HEK293 (cell line): ENCODE results near the gene BTBD6.

ENCODE experiments used
- GLI2 ChIP-seq: fragments of 450-650 bp; formaldehyde crosslinking; IDR thresholded peaks from 2 replicates; pipeline ENCODE4; 2017; ENCODE audit warnings: missing biosample characterization, missing genetic modification characterization, low read depth, borderline replicate concordance
- GLIS1 ChIP-seq: fragments of 450-650 bp; formaldehyde crosslinking; IDR thresholded peaks from 2 replicates; pipeline ENCODE4 v1.5.1; 2016; ENCODE audit warnings: missing biosample characterization, missing genetic modification characterization
- KLF17 ChIP-seq: fragments of 450-650 bp; formaldehyde crosslinking; IDR thresholded peaks from 2 replicates; pipeline ENCODE4 v1.5.1; 2016; ENCODE audit warnings: missing biosample characterization, missing genetic modification characterization
- KLF7 ChIP-seq: fragments of 450-650 bp; formaldehyde crosslinking; IDR thresholded peaks from 2 replicates; pipeline ENCODE4 v1.5.1; 2016; ENCODE audit warnings: missing biosample characterization, missing genetic modification characterization, borderline replicate concordance
- PATZ1 ChIP-seq: fragments of 450-650 bp; formaldehyde crosslinking; IDR thresholded peaks from 2 replicates; pipeline ENCODE4 v1.5.1; 2016; ENCODE audit warnings: missing biosample characterization, missing genetic modification characterization
- ZBTB1 ChIP-seq: fragments of 450-650 bp; formaldehyde crosslinking; IDR thresholded peaks from 2 replicates; pipeline ENCODE4 v1.5.1; 2016; ENCODE audit warnings: missing biosample characterization, missing genetic modification characterization
- ZBTB17 ChIP-seq: fragments of 450-650 bp; formaldehyde crosslinking; IDR thresholded peaks from 2 replicates; pipeline ENCODE4 v1.5.1; 2016; ENCODE audit warnings: missing biosample characterization, missing genetic modification characterization
- ZBTB44 ChIP-seq: fragments of 450-650 bp; IDR thresholded peaks from 2 replicates; pipeline ENCODE4 v1.5.1; 2018; ENCODE audit warnings: missing biosample characterization, mild to moderate bottlenecking, missing genetic modification characterization
- ZFP41 ChIP-seq: fragments of 450-650 bp; formaldehyde crosslinking; IDR thresholded peaks from 2 replicates; pipeline ENCODE4 v1.5.1; 2016; ENCODE audit warnings: missing biosample characterization, missing genetic modification characterization, borderline replicate concordance
- ZIC2 ChIP-seq: fragments of 450-650 bp; formaldehyde crosslinking; IDR thresholded peaks from 2 replicates; pipeline ENCODE4 v1.5.1; 2016; ENCODE audit warnings: missing biosample characterization, missing genetic modification characterization
- ZNF133 ChIP-seq: fragments of 450-650 bp; formaldehyde crosslinking; IDR thresholded peaks from 2 replicates; pipeline ENCODE4 v1.5.1; 2016; ENCODE audit warnings: missing biosample characterization, missing genetic modification characterization
- ZNF211 ChIP-seq: fragments of 450-650 bp; formaldehyde crosslinking; IDR thresholded peaks from 2 replicates; pipeline ENCODE4 v1.5.1; 2016; ENCODE audit warnings: low read depth, missing biosample characterization, missing genetic modification characterization
- ZNF24 ChIP-seq: fragments of 450-650 bp; formaldehyde crosslinking; IDR thresholded peaks from 2 replicates; pipeline ENCODE4 v1.5.1; 2016; ENCODE audit warnings: missing biosample characterization, missing genetic modification characterization
- ZNF324 ChIP-seq: fragments of 450-650 bp; formaldehyde crosslinking; IDR thresholded peaks from 2 replicates; pipeline ENCODE4 v1.5.1; 2016; ENCODE audit warnings: missing biosample characterization, missing genetic modification characterization
- ZNF341 ChIP-seq: fragments of 450-650 bp; formaldehyde crosslinking; IDR thresholded peaks from 2 replicates; pipeline ENCODE4; 2016; ENCODE audit warnings: low read depth, missing biosample characterization, missing genetic modification characterization
- ZNF426 ChIP-seq: fragments of 450-650 bp; formaldehyde crosslinking; IDR thresholded peaks from 2 replicates; pipeline ENCODE4 v1.5.1; 2017; ENCODE audit warnings: missing biosample characterization, missing genetic modification characterization, mild to moderate bottlenecking, inconsistent platforms, moderate library complexity
- ZNF433 ChIP-seq: fragments of 450-650 bp; formaldehyde crosslinking; IDR thresholded peaks from 2 replicates; pipeline ENCODE4 v1.5.1; 2016; ENCODE audit warnings: missing biosample characterization, missing genetic modification characterization, low read depth
- ZNF473 ChIP-seq: fragments of 450-650 bp; formaldehyde crosslinking; IDR thresholded peaks from 2 replicates; pipeline ENCODE4 v1.5.1; 2017; ENCODE audit warnings: missing biosample characterization, missing genetic modification characterization
- ZNF48 ChIP-seq: fragments of 450-650 bp; formaldehyde crosslinking; IDR thresholded peaks from 2 replicates; pipeline ENCODE4 v1.5.1; 2016; ENCODE audit warnings: missing biosample characterization, missing genetic modification characterization
- ZNF549 ChIP-seq: fragments of 450-650 bp; IDR thresholded peaks from 2 replicates; pipeline ENCODE4 v1.5.1; 2018; ENCODE audit warnings: missing biosample characterization, missing genetic modification characterization, mild to moderate bottlenecking, inconsistent platforms, moderate library complexity
- ZNF600 ChIP-seq: fragments of 450-650 bp; formaldehyde crosslinking; IDR thresholded peaks from 2 replicates; pipeline ENCODE4 v1.5.1; 2016; ENCODE audit warnings: missing biosample characterization, missing genetic modification characterization
- ZNF621 ChIP-seq: fragments of 450-650 bp; formaldehyde crosslinking; IDR thresholded peaks from 2 replicates; pipeline ENCODE4 v1.5.1; 2017; ENCODE audit warnings: missing biosample characterization, missing genetic modification characterization
- ZNF747 ChIP-seq: fragments of 450-650 bp; formaldehyde crosslinking; IDR thresholded peaks from 2 replicates; pipeline ENCODE4 v1.5.1; 2016; ENCODE audit warnings: missing biosample characterization, missing genetic modification characterization
- ZNF76 ChIP-seq: fragments of 450-650 bp; formaldehyde crosslinking; IDR thresholded peaks from 2 replicates; pipeline ENCODE4; 2016; ENCODE audit warnings: low read depth, missing biosample characterization, missing genetic modification characterization, borderline replicate concordance
- ZSCAN30 ChIP-seq: fragments of 450-650 bp; IDR thresholded peaks from 2 replicates; pipeline ENCODE4 v1.5.1; 2018; ENCODE audit warnings: missing biosample characterization, mild to moderate bottlenecking, missing genetic modification characterization, moderate library complexity
- TF ChIP-seq, protein P1 (sequence below): fragments of 450-650 bp; formaldehyde crosslinking; IDR thresholded peaks from 2 replicates; pipeline ENCODE4 v1.5.1; 2016; ENCODE audit warnings: missing biosample characterization, missing genetic modification characterization
- TF ChIP-seq, protein P2 (sequence below): fragments of 450-650 bp; formaldehyde crosslinking; IDR thresholded peaks from 2 replicates; pipeline ENCODE4 v1.5.1; 2016; ENCODE audit warnings: missing biosample characterization, missing genetic modification characterization

BTBD6 gene

DNA sequence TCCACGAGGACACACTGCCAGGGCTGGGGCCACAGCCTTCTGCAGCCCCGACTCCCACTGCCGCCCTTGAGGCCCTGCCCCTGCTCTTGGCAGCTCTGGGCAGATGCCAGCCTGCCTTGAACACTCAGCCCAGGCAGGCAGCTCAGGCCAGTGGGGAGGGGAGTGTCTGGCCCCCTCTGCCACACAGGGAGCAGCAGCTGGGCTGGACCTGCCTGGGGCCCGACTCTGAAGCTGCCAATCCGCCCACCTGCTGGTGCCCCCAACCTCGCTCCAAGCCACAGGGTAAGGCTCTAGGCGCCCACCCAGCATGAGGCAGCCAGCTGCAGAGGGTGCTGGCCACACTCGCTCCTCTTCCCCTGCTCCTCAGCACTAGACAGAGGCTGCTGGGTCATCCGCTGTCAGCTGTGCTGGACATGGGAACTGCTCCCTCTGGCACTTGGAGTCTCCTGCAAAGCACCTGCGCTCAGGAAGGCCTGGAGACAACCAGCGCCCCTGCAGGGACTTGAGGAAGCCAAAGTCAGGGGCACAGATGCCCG, 42.6 kb upstream of the BTBD6 start (continued):
- no peak for TF ChIP-seq KLF7
- TF ChIP-seq ZNF433 (tag by site-specific recombination) = no peak
- TF ChIP-seq ZNF549 = no peak
- TF ChIP-seq, protein P1, sequence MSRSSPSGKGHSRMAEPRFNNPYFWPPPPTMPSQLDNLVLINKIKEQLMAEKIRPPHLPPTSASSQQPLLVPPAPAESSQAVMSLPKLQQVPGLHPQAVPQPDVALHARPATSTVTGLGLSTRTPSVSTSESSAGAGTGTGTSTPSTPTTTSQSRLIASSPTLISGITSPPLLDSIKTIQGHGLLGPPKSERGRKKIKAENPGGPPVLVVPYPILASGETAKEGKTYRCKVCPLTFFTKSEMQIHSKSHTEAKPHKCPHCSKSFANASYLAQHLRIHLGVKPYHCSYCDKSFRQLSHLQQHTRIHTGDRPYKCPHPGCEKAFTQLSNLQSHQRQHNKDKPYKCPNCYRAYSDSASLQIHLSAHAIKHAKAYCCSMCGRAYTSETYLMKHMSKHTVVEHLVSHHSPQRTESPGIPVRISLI = no peak
- no peak for TF ChIP-seq ZNF211
- no peak for TF ChIP-seq ZBTB1 (tag by site-specific recombination)
- no peak for TF ChIP-seq ZBTB44 (tag by site-specific recombination)
- 0 out of 2 replicates have a peak, but pooled peaks have one; percentile 47 for TF ChIP-seq PATZ1 (tag by site-specific recombination)
- no peak for TF ChIP-seq ZNF133 (tag by site-specific recombination)
- no peak for TF ChIP-seq ZSCAN30 (tag by site-specific recombination)
- no peak for TF ChIP-seq ZFP41 (tag by site-specific recombination)
- no peak for TF ChIP-seq ZNF426
- TF ChIP-seq ZIC2 = peak; percentile 91
- TF ChIP-seq ZNF324 = no peak
- peak; percentile 70 for TF ChIP-seq ZNF341 (tag by site-specific recombination)
- no peak for TF ChIP-seq ZNF76 (tag by site-specific recombination)
- peak; percentile 88 for TF ChIP-seq ZNF600 (tag by site-specific recombination)
- TF ChIP-seq ZNF747 = no peak
- TF ChIP-seq GLI2 (tag by site-specific recombination) = no peak
- TF ChIP-seq ZNF24 = no peak
- no peak for TF ChIP-seq ZNF48 (tag by site-specific recombination)
- TF ChIP-seq ZNF473 (tag by site-specific recombination) = no peak
- no peak for TF ChIP-seq GLIS1 (tag by site-specific recombination)
- no peak for TF ChIP-seq ZBTB17 (tag by site-specific recombination)
- TF ChIP-seq, protein P2, sequence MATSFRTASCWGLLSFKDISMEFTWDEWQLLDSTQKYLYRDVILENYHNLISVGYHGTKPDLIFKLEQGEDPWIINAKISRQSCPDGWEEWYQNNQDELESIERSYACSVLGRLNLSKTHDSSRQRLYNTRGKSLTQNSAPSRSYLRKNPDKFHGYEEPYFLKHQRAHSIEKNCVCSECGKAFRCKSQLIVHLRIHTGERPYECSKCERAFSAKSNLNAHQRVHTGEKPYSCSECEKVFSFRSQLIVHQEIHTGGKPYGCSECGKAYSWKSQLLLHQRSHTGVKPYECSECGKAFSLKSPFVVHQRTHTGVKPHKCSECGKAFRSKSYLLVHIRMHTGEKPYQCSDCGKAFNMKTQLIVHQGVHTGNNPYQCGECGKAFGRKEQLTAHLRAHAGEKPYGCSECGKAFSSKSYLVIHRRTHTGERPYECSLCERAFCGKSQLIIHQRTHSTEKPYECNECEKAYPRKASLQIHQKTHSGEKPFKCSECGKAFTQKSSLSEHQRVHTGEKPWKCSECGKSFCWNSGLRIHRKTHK = no peak
- no peak for TF ChIP-seq ZNF621 (tag by site-specific recombination)
- TF ChIP-seq KLF17 (tag by site-specific recombination) = no peak
